RWPE2 (cell line): ENCODE data around the gene CLEC2D.

Experiments
- ATAC-seq: fragments of 200-7000 bp; cut with Tn5 transposase; 3 replicates; pipeline ENCODE4 v1.9.1; 2021; ENCODE audit warnings: low read depth
- DNase-seq: peaks from one replicate; pipeline ENCODE4 v3.0.0-alpha.2; 2020; ENCODE audit warnings: low spot score
- H3K27ac ChIP-seq: fragments of 450-650 bp; 2 replicates; pipeline ENCODE4 v1.5.1; 2017; ENCODE audit warnings: mild to moderate bottlenecking; ENCODE audit not compliant: poor library complexity, severe bottlenecking
- H3K27me3 ChIP-seq: fragments of 250-450 bp; sonication (Bioruptor Pico); 2 replicates; pipeline ENCODE4 v1.5.1; 2021; ENCODE audit warnings: mild to moderate bottlenecking, moderate library complexity; ENCODE audit not compliant: insufficient read depth, poor library complexity, severe bottlenecking
- H3K36me3 ChIP-seq: fragments of 250-450 bp; sonication (Bioruptor Pico); 2 replicates; pipeline ENCODE4 v1.5.1; 2020; ENCODE audit warnings: low read depth, mild to moderate bottlenecking, moderate library complexity
- H3K4me1 ChIP-seq: fragments of 250-450 bp; sonication (Bioruptor Pico); 2 replicates; pipeline ENCODE4 v1.5.1; 2021; ENCODE audit warnings: mild to moderate bottlenecking, moderate library complexity; ENCODE audit not compliant: insufficient read depth, poor library complexity, severe bottlenecking
- H3K4me3 ChIP-seq: fragments of 250-450 bp; sonication (Bioruptor Pico); 2 replicates; pipeline ENCODE4 v1.5.1; 2021; ENCODE audit warnings: mild to moderate bottlenecking, moderate library complexity; ENCODE audit not compliant: severe bottlenecking
- H3K9me3 ChIP-seq: fragments of 250-450 bp; sonication (Bioruptor Pico); 2 replicates; pipeline ENCODE4 v1.5.1; 2021; ENCODE audit warnings: mild to moderate bottlenecking, moderate library complexity; ENCODE audit not compliant: severe bottlenecking
- TF ChIP-seq, protein P1 (sequence below): fragments of 450-650 bp; IDR thresholded peaks from one replicate; pipeline ENCODE4 v1.5.1; 2017; ENCODE audit warnings: mild to moderate bottlenecking, moderate library complexity; ENCODE audit not compliant: poor library complexity, severe bottlenecking

CLEC2D gene

DNA sequence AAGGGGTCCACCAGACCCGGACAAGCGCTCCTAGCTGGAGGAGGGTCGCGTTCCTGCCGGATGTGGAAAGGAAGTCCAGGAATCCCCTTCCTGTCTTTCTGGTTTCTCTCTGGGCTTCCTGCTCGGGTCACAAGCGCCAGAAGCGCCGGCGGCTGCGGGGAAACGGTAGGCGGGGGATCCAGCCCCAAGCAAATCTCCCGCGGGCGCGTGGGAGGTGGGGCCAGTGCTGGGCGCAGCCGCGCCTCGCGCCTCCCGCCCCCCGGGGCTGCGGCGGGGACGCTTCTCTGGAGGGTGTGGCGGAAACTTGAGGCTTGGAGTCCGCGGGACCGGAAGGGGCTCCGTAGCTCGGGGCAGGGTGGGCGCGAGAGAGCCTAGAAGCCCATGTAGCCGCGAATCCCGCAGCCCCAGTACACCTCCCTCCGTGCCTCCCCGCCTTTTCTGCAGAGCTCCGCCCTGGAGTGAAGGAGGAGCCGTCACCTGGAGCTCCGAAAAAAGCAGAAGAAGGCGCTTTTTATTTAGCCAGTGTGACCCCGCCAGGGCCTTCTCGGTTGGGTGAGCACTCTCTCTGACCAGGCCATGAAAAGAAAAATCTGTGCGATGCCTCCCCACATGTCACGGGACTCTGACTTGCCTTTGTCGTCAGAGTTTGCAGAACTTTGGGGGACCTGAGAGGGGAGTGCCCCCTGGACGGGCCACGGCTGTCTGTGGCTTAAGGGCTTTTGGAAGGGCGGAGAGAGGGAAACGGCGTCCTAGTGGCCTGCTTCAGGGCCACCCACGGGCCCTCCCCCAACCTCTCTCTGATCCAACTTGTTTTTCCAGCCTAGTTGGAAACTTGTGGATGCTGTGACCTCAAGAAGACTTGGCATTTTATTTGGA lies 21.4 kb upstream of the CLEC2D start:
- H3K4me1 ChIP-seq = peaks cover 15% of the 10 kb centered on the region
- H3K36me3 ChIP-seq = no peaks in the 10 kb centered on the region; the same call in 1 of the 2 replicates
- peak overlapping the region; percentile 80 for H3K27ac ChIP-seq
- TF ChIP-seq, protein P1, sequence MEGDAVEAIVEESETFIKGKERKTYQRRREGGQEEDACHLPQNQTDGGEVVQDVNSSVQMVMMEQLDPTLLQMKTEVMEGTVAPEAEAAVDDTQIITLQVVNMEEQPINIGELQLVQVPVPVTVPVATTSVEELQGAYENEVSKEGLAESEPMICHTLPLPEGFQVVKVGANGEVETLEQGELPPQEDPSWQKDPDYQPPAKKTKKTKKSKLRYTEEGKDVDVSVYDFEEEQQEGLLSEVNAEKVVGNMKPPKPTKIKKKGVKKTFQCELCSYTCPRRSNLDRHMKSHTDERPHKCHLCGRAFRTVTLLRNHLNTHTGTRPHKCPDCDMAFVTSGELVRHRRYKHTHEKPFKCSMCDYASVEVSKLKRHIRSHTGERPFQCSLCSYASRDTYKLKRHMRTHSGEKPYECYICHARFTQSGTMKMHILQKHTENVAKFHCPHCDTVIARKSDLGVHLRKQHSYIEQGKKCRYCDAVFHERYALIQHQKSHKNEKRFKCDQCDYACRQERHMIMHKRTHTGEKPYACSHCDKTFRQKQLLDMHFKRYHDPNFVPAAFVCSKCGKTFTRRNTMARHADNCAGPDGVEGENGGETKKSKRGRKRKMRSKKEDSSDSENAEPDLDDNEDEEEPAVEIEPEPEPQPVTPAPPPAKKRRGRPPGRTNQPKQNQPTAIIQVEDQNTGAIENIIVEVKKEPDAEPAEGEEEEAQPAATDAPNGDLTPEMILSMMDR = no peak
- no peaks in the 10 kb centered on the region for H3K27me3 ChIP-seq
- H3K9me3 ChIP-seq = no peaks in the 10 kb centered on the region
- H3K4me3 ChIP-seq = peak overlapping the region; percentile 39
- DNase-seq = peak; percentile 45
- ATAC-seq = peak; percentile 75

GRCh38 chr12:9648701-9649531 lies 20.6 kb upstream of the CLEC2D start:
- H3K4me1 ChIP-seq = peaks cover 15% of the 10 kb centered on the region

DNA sequence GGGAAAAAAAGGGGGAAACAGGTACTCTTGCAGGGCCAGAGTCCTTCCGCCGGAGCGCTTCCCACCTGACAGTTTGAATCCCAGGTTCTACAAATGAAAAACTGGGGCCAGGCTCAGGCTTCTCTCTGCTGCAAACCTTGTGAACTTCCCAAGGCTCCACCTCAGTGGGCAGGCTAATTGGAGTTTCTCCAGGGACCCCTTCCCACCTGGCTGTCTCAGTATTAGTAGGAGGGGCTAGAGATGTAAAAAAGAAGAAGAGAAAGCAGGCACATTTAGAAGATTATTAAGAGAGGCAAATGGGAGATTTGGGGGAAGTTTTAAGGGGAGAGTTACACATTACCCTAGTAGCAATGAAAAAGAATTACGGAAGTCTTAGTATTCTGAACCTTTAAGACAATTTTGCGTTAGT lies 20.0 kb upstream of the CLEC2D start:
- Histone ChIP-seq H3K9me3 (no peaks in the 10 kb centered on the region), H3K4me3 (peak overlapping the region; percentile 39), H3K4me1 (peaks cover 15% of the 10 kb centered on the region), H3K27ac (peak overlapping the region; percentile 80), H3K36me3 (no peaks in the 10 kb centered on the region; the same call in none of the 2 replicates), H3K27me3 (no peaks in the 10 kb centered on the region)
- ATAC-seq = peak; percentile 10; the same call in 2 of the 3 replicates
- TF ChIP-seq, protein P1 = no peak
- DNase-seq = no peak

More at GRCh38 chr12:9648701-9649531, 20.6 kb upstream of the CLEC2D start:
- Histone ChIP-seq H3K36me3 (no peaks in the 10 kb centered on the region; the same call in 1 of the 2 replicates), H3K9me3 (no peaks in the 10 kb centered on the region), H3K27ac (peak overlapping the region; percentile 80), H3K27me3 (no peaks in the 10 kb centered on the region), H3K4me3 (peak overlapping the region; percentile 39)
- TF ChIP-seq, protein P1 = no peak
- DNase-seq = no peak
- ATAC-seq = no peak

- Histone ChIP-seq H3K27ac (peak overlapping the region; percentile 80), H3K4me1 (peaks cover 15% of the 10 kb centered on the region), H3K9me3 (no peaks in the 10 kb centered on the region), H3K36me3 (no peaks in the 10 kb centered on the region; the same call in none of the 2 replicates), H3K4me3 (peak overlapping the region; percentile 39), H3K27me3 (no peaks in the 10 kb centered on the region)
- TF ChIP-seq, protein P1 = no peak
- ATAC-seq (no peak), DNase-seq (no peak)
Measured at GRCh38 chr12:9650151-9650576, 19.3 kb upstream of the CLEC2D start.
